Gastroesophageal sphincter (tissue), 4 donors: ENCODE measurements around the gene OR2D3. TPM values are rescaled to one million over a fixed set of nuclear protein-coding genes. Genes with fewer than 3 reads are reported as not detected.

Experiments used
- ATAC-seq: fragments of 150-250 bp; one replicate; pipeline ENCODE4 v1.9.1; 2016; ENCODE audit warnings: mild to moderate bottlenecking, moderate library complexity
- H3K27ac ChIP-seq, 4 donors: fragments of 200-600 bp; sonication (generic) in 3 of 4; 1 replicate in 3 of 4; 2 replicates in 1 of 4; pipeline ENCODE4 v1.5.1; 2016 to 2019
- H3K27me3 ChIP-seq: fragments of 200-600 bp; sonication (generic); one replicate; pipeline ENCODE4 v1.5.1; 2019
- H3K36me3 ChIP-seq, 2 donors: fragments of 200-600 bp; sonication (generic); one replicate each; pipeline ENCODE4 v1.5.1; 2019; ENCODE audit warnings: control low read depth in 1 of 2
- H3K4me1 ChIP-seq, 3 donors: fragments of 200-600 bp; sonication (generic); 1 replicate in 2 of 3; 2 replicates in 1 of 3; pipeline ENCODE4 v1.5.1; 2016 to 2019; ENCODE audit warnings: control low read depth in 2 of 3
- H3K4me3 ChIP-seq, 2 donors: fragments of 200-600 bp; sonication (generic); one replicate each; pipeline ENCODE4 v1.5.1; 2019; ENCODE audit warnings: mild to moderate bottlenecking in 1 of 2, moderate library complexity in 1 of 2
- H3K9me3 ChIP-seq, 3 donors: fragments of 200-600 bp; sonication (generic); one replicate each; pipeline ENCODE4 v1.5.1; 2017 to 2019; ENCODE audit warnings: control low read depth in 2 of 3
- CTCF ChIP-seq, 4 experiments: fragments of 200-600 bp in 2 of 4; fragments of 450-650 bp in 2 of 4; sonication (generic) in 1 of 4; IDR thresholded peaks; one replicate each; pipeline ENCODE4 v1.5.1; 2017 to 2019; ENCODE audit warnings: antibody characterized with exemption in 4 of 4, mild to moderate bottlenecking in 2 of 4, moderate library complexity in 2 of 4
- EP300 ChIP-seq: sonication (generic); formaldehyde crosslinking; IDR thresholded peaks from one replicate; pipeline ENCODE4 v1.6.1; 2017; ENCODE audit warnings: antibody characterized with exemption, mild to moderate bottlenecking
- POLR2A ChIP-seq, 2 donors: fragments of 450-650 bp; IDR thresholded peaks; one replicate each; pipeline ENCODE4 v1.6.1; 2017; ENCODE audit warnings: antibody characterized with exemption in 2 of 2, mild to moderate bottlenecking in 2 of 2, moderate library complexity in 1 of 2
- POLR2AphosphoS5 ChIP-seq: sonication (generic); formaldehyde crosslinking; IDR thresholded peaks from one replicate; pipeline ENCODE4 v1.6.1; 2017; ENCODE audit warnings: antibody characterized with exemption
- WGBS, 2 donors: methylation state at CpG; one replicate each; pipeline ENCODE4 v1.1.5; 2018; ENCODE audit warnings: low coverage in 1 of 2; 5-methylcytosine and 5-hydroxymethylcytosine counted together
- total RNA-seq, 4 donors: library from RNA; depleted of rRNA; stranded (reverse); fragments of >200 nt; gene quantifications; one replicate each; pipeline ENCODE4 v1.1.0, GENCODE V29; 2016

The OR2D3 gene
- total RNA-seq, 4 donors from 2014 or later = not detected

GRCh38 chr11:6927030-6927617, 6.3 kb downstream of the OR2D3 start:
- no peak for TF ChIP-seq POLR2A (IDR thresholded peaks at IDR 0.05)
- no peak for TF ChIP-seq POLR2AphosphoS5
- TF ChIP-seq CTCF (IDR thresholded peaks at IDR 0.05) = no peak
- no peak for TF ChIP-seq EP300
- Histone ChIP-seq H3K9me3 (no peaks in the 10 kb centered on the region), H3K4me1 (peaks cover 0 to 13% (median 6%) of the 10 kb centered on the region in 3 donors), H3K36me3 (no peaks in the 10 kb centered on the region), H3K27ac (peak overlapping the region in 1 of 4 donors; percentile 64), H3K4me3 (peak overlapping the region; percentile 39 to 52), H3K27me3 (peaks cover 32% of the 10 kb centered on the region)
- 9 to 11% methylated on average over 7 to 11 of the region's 11 CpGs for WGBS, 2 donors
- ATAC-seq = no peak

DNA sequence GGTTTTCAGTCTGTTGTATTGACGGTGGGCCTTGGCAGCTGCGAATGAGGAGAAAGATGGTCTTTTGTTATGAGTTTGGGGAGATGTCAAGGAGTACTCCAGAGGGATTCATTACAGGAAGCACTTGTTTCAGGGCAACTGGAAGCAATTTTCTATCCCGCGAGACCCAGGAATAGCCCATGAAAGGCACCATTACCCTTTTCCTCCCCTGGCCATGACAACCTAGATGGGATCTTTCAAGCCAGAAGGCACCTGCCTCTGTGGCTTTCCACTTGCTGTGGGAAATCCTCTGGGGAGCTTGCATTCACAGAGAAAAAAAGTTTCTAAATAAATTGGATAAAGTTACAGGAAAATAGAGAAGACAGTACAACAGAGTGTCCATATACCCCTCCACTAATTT, 8.1 kb downstream of the OR2D3 start:
- Histone ChIP-seq H3K27me3 (peaks cover 32% of the 10 kb centered on the region), H3K4me3 (no peak overlapping the region), H3K36me3 (no peaks in the 10 kb centered on the region), H3K27ac (no peak overlapping the region), H3K9me3 (no peaks in the 10 kb centered on the region), H3K4me1 (peaks cover 0 to 13% (median 6%) of the 10 kb centered on the region in 3 donors)
- WGBS, 2 donors = 50 to 80% methylated on average over 1 to 2 of the region's 4 CpGs
- no peak for ATAC-seq
- TF ChIP-seq CTCF (IDR thresholded peaks at IDR 0.05) (no peak), POLR2A (IDR thresholded peaks at IDR 0.05) (no peak), EP300 (no peak), POLR2AphosphoS5 (no peak)

GRCh38 chr11:6931146-6931713, 10.4 kb downstream of the OR2D3 start:
- Histone ChIP-seq H3K4me1 (peaks cover 0 to 13% (median 6%) of the 10 kb centered on the region in 3 donors), H3K36me3 (no peaks in the 10 kb centered on the region), H3K27ac (no peak overlapping the region), H3K9me3 (no peaks in the 10 kb centered on the region), H3K4me3 (no peak overlapping the region), H3K27me3 (peaks cover 31% of the 10 kb centered on the region)
- ATAC-seq = no peak
- TF ChIP-seq POLR2A (IDR thresholded peaks at IDR 0.05) (no peak), EP300 (no peak), POLR2AphosphoS5 (no peak), CTCF (IDR thresholded peaks at IDR 0.05) (no peak)
- 72 to 74% methylated on average over 3 of the region's 3 CpGs for WGBS, 2 donors

- no peak overlapping the region for H3K4me3 ChIP-seq
- peaks cover 26% of the 10 kb centered on the region for H3K27me3 ChIP-seq
- H3K27ac ChIP-seq = no peak overlapping the region
- 76 to 87% methylated on average over 6 to 7 of the region's 7 CpGs for WGBS, 2 donors
- H3K9me3 ChIP-seq = no peaks in the 10 kb centered on the region
- H3K36me3 ChIP-seq = no peaks in the 10 kb centered on the region
- ATAC-seq = no peak
- H3K4me1 ChIP-seq = peaks cover 0 to 4% (median 2%) of the 10 kb centered on the region in 3 donors
- TF ChIP-seq POLR2A (IDR thresholded peaks at IDR 0.05) = no peak
- no peak for TF ChIP-seq POLR2AphosphoS5
- TF ChIP-seq EP300 = no peak
- TF ChIP-seq CTCF (IDR thresholded peaks at IDR 0.05) = no peak
Measured at GRCh38 chr11:6932145-6932544, 11.3 kb downstream of the OR2D3 start.

DNA sequence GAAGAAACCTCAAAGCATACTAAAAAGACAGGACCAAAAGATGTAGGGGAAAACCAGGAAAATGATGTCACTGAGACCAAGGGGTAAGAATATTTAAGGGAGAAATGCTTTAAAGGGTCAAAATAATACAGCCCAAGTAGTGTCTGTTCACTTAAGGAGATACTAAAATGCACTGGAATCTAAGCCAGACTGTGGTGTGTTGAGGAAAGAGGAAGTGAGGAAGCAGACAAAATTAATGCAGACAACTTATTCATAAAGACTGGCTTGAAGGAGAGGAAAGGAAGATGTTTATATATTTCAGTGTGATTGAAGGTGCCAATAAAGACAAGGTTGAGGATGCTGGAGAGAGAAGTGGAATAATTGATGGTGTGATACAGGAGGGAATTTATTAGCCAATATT, 21.2 kb downstream of the OR2D3 start:
- no peak for ATAC-seq
- H3K27me3 ChIP-seq = no peaks in the 10 kb centered on the region
- no peaks in the 10 kb centered on the region for H3K9me3 ChIP-seq
- no peak for TF ChIP-seq POLR2AphosphoS5
- TF ChIP-seq EP300 = no peak
- H3K4me3 ChIP-seq = no peak overlapping the region
- H3K27ac ChIP-seq = no peak overlapping the region
- H3K36me3 ChIP-seq = no peaks in the 10 kb centered on the region
- H3K4me1 ChIP-seq = no peaks in the 10 kb centered on the region
